IMR-90 (cell line): Measurements from ENCODE around the gene TNNI3K. TPM values are rescaled to one million over a fixed set of nuclear protein-coding genes. Genes with fewer than 3 reads are reported as not detected.

Experiments
- ATAC-seq: fragments of 200-7000 bp; cut with Tn5 transposase; 2 replicates; pipeline ENCODE4 v1.9.1; 2020; ENCODE audit warnings: low read depth, mild to moderate bottlenecking, moderate library complexity
- BruUV-seq: library from RNA; stranded (reverse); fragments of 400-500 nt; replicated peaks from 2 replicates; lab custom pipeline; 2021; lab: Mats Ljungman, UMichigan
- CTCF ChIA-PET: fragments of 300-600 bp; formaldehyde crosslinking; extraction: SDS; loops from one replicate; lab custom pipeline; 2021; ENCODE audit warnings: antibody characterized with exemption; lab: Yijun Ruan, JAX
- POLR2A ChIA-PET: fragments of 300-600 bp; sonication (Branson Sonifier 250); formaldehyde crosslinking; loops from one replicate; lab custom pipeline; 2022; ENCODE audit warnings: antibody characterized with exemption; ENCODE audit not compliant: unreplicated experiment; lab: Charles Lee
- DNase-seq: peaks from one replicate; pipeline ENCODE4 v3.0.0; 2013
- H2AFZ ChIP-seq: replicated peaks from 2 replicates; pipeline ENCODE3; 2013; ENCODE audit warnings: low read length, mild to moderate bottlenecking; ENCODE audit not compliant: poor library complexity
- H2AK5ac ChIP-seq: 2 replicates; pipeline ENCODE4 v1.6.1; 2013; ENCODE audit warnings: low read depth, low read length, inconsistent platforms
- H2AK9ac ChIP-seq: replicated peaks from 2 replicates; pipeline ENCODE3; 2013; ENCODE audit warnings: mild to moderate bottlenecking, low read depth, low read length, moderate library complexity; ENCODE audit not compliant: poor library complexity
- H2BK120ac ChIP-seq: 2 replicates; pipeline ENCODE4 v1.6.1; 2013; ENCODE audit warnings: low read depth, low read length, inconsistent platforms
- H2BK15ac ChIP-seq: 3 replicates; pipeline ENCODE4 v1.6.1; 2013; ENCODE audit warnings: low read depth, low read length, inconsistent platforms
- H2BK20ac ChIP-seq: 2 replicates; pipeline ENCODE4 v1.6.1; 2013; ENCODE audit warnings: low read depth, mild to moderate bottlenecking, inconsistent platforms, low read length, moderate library complexity
- H2BK5ac ChIP-seq: 2 replicates; pipeline ENCODE4 v1.6.1; 2013; ENCODE audit warnings: mild to moderate bottlenecking, low read depth, low read length, inconsistent platforms; ENCODE audit not compliant: poor library complexity, severe bottlenecking
- H3K14ac ChIP-seq: replicated peaks from 2 replicates; pipeline ENCODE4 v1.6.1; 2013; ENCODE audit warnings: low read depth, low read length, inconsistent platforms
- H3K18ac ChIP-seq: 2 replicates; pipeline ENCODE4 v1.6.1; 2013; ENCODE audit warnings: low read depth, low read length, control low read depth
- H3K23ac ChIP-seq: 2 replicates; pipeline ENCODE4 v1.6.1; 2013; ENCODE audit warnings: low read depth, low read length, inconsistent platforms
- H3K27ac ChIP-seq: 2 replicates; pipeline ENCODE4 v1.5.1; 2013; ENCODE audit warnings: mild to moderate bottlenecking, control low read depth, low read length; ENCODE audit not compliant: insufficient read depth
- H3K27me3 ChIP-seq: 2 replicates; pipeline ENCODE4 v1.6.1; 2013; ENCODE audit warnings: low read length; ENCODE audit not compliant: control insufficient read depth, insufficient read depth
- H3K36me3 ChIP-seq: 2 replicates; pipeline ENCODE4 v1.6.1; 2013; ENCODE audit warnings: low read length, mixed read lengths; ENCODE audit not compliant: control insufficient read depth, insufficient read depth
- H3K4ac ChIP-seq: 2 replicates; pipeline ENCODE4 v1.6.1; 2013; ENCODE audit warnings: low read depth, low read length, inconsistent platforms
- H3K4me1 ChIP-seq: 2 replicates; pipeline ENCODE4 v1.6.1; 2013; ENCODE audit warnings: low read length, mixed read lengths; ENCODE audit not compliant: control insufficient read depth, insufficient read depth
- H3K4me2 ChIP-seq: 2 replicates; pipeline ENCODE4 v1.6.1; 2013; ENCODE audit warnings: low read depth, mild to moderate bottlenecking, control low read depth, low read length, moderate library complexity
- H3K4me3 ChIP-seq: 2 replicates; pipeline ENCODE4 v1.5.1; 2013; ENCODE audit warnings: low read depth, mild to moderate bottlenecking, control low read depth, low read length, moderate library complexity; ENCODE audit not compliant: insufficient read depth
- H3K56ac ChIP-seq: 2 replicates; pipeline ENCODE4 v1.6.1; 2013; ENCODE audit warnings: low read length, inconsistent platforms; ENCODE audit not compliant: insufficient read depth; ENCODE audit errors: extremely low read depth
- H3K79me1 ChIP-seq, 2 experiments: 2 replicates each; pipeline ENCODE4 v1.6.1; 2013; ENCODE audit warnings: low read length in 2 of 2, inconsistent platforms in 1 of 2, low read depth in 1 of 2
- H3K9ac ChIP-seq: 2 replicates; pipeline ENCODE4 v1.6.1; 2013; ENCODE audit warnings: low read depth, low read length, control low read depth
- H3K9me1 ChIP-seq: 2 replicates; pipeline ENCODE4 v1.6.1; 2013; ENCODE audit warnings: low read length, inconsistent platforms; ENCODE audit not compliant: insufficient read depth
- H3K9me3 ChIP-seq: 2 replicates; pipeline ENCODE4 v1.6.1; 2013; ENCODE audit warnings: low read length; ENCODE audit not compliant: control insufficient read depth, insufficient read depth
- H4K20me1 ChIP-seq: 2 replicates; pipeline ENCODE4 v1.6.1; 2013; ENCODE audit warnings: low read length, inconsistent platforms; ENCODE audit not compliant: insufficient read depth
- H4K5ac ChIP-seq: 2 replicates; pipeline ENCODE4 v1.6.1; 2013; ENCODE audit warnings: mild to moderate bottlenecking, low read depth, low read length, control low read depth
- H4K8ac ChIP-seq, 2 experiments: 2 replicates each; pipeline ENCODE4 v1.6.1; 2013; ENCODE audit warnings: low read depth in 2 of 2, low read length in 2 of 2, control low read depth in 1 of 2, inconsistent platforms in 1 of 2
- H4K91ac ChIP-seq: 2 replicates; pipeline ENCODE4 v1.6.1; 2013; ENCODE audit warnings: low read depth, low read length, inconsistent platforms; ENCODE audit not compliant: insufficient read depth
- BHLHE40 ChIP-seq: fragments of 150-350 bp; IDR thresholded peaks from 2 replicates; pipeline ENCODE4 v1.6.1; 2016; ENCODE audit warnings: mild to moderate bottlenecking, low read depth, low read length
- CEBPB ChIP-seq: IDR thresholded peaks from 2 replicates; pipeline ENCODE4 v1.6.1; 2012; ENCODE audit warnings: low read depth, low read length, improper control_type of control experiment
- CHD1 ChIP-seq: IDR thresholded peaks from 2 replicates; pipeline ENCODE4 v1.6.1; 2012; ENCODE audit warnings: low read depth, low read length, improper control_type of control experiment
- CTCF ChIP-seq: conservative IDR thresholded peaks from 2 replicates; pipeline ENCODE4 v1.5.1; 2012; ENCODE audit warnings: mild to moderate bottlenecking, low read depth, low read length, improper control_type of control experiment
- FOS ChIP-seq: fragments of 150-350 bp; IDR thresholded peaks from 2 replicates; pipeline ENCODE4 v1.6.1; 2016; ENCODE audit warnings: low read depth, low read length
- MAFK ChIP-seq: IDR thresholded peaks from 2 replicates; pipeline ENCODE4 v1.6.1; 2012; ENCODE audit warnings: low read depth, low read length, improper control_type of control experiment
- MAZ ChIP-seq: IDR thresholded peaks from 2 replicates; pipeline ENCODE4 v1.6.1; 2012; ENCODE audit warnings: low read depth, mild to moderate bottlenecking, low read length, improper control_type of control experiment, moderate library complexity, borderline replicate concordance
- POLR2A ChIP-seq: IDR thresholded peaks from 2 replicates; pipeline ENCODE4 v1.6.1; 2012; ENCODE audit warnings: mild to moderate bottlenecking, low read depth, low read length
- RAD21 ChIP-seq: IDR thresholded peaks from 2 replicates; pipeline ENCODE4 v1.6.1; 2012; ENCODE audit warnings: low read length, improper control_type of control experiment
- RCOR1 ChIP-seq: IDR thresholded peaks from 2 replicates; pipeline ENCODE4 v1.6.1; 2012; ENCODE audit warnings: mild to moderate bottlenecking, low read length, improper control_type of control experiment; ENCODE audit not compliant: insufficient replicate concordance
- RFX5 ChIP-seq: IDR thresholded peaks from 2 replicates; pipeline ENCODE4 v1.8.0; 2012; ENCODE audit warnings: low read depth, mild to moderate bottlenecking, low read length, moderate library complexity
- SMC3 ChIP-seq: fragments of 150-350 bp; IDR thresholded peaks from 2 replicates; pipeline ENCODE4 v1.6.1; 2016; ENCODE audit warnings: low read depth, mild to moderate bottlenecking, antibody characterized with exemption, low read length, moderate library complexity
- WGBS, 2 experiments: methylation state at CpG; one replicate each; pipeline versions ENCODE4 v1.1.5 to v1.1.7; 2013; ENCODE audit warnings: missing lambda C conversion rate in 2 of 2; ENCODE audit not compliant: insufficient read length in 1 of 2; ENCODE audit errors: extremely low coverage in 2 of 2; 5-methylcytosine and 5-hydroxymethylcytosine counted together
- dilution Hi-C: fragments of 300-500 bp; cut with HindIII; formaldehyde crosslinking; loops from one replicate; pipeline ENCODE4 v1.14.3; 2018; ENCODE audit warnings: low sequenced_read_pairs; ENCODE audit not compliant: unreplicated experiment
- in situ Hi-C: fragments of 300-500 bp; cut with MboI; formaldehyde crosslinking; loops from 3 replicates; pipeline ENCODE4 v1.14.3; 2019; ENCODE audit warnings: low sequenced_read_pairs, inconsistent platforms, mixed read lengths
- intact Hi-C: fragments of 100-400 bp; cut with micrococcal nuclease; formaldehyde crosslinking; loops from 2 replicates; pipeline ENCODE4 v1.10.0; 2022
- polyA plus RNA-seq, 3 experiments: library from polyadenylated mRNA; depleted of rRNA; stranded (reverse); fragments of >200 nt; gene quantifications; 2 replicates each; pipeline ENCODE4 v1.2.3, GENCODE V29; 2012; ENCODE audit warnings: low replicate concordance in 1 of 3
- total RNA-seq: library from RNA; depleted of rRNA; stranded (reverse); fragments of >200 nt; gene quantifications from 2 replicates; pipeline ENCODE4 v1.2.3, GENCODE V29; 2012
- TF ChIP-seq, protein P1 (sequence below): fragments of 150-350 bp; IDR thresholded peaks from 2 replicates; pipeline ENCODE4 v1.6.1; 2016; ENCODE audit warnings: low read depth, mild to moderate bottlenecking, low read length, moderate library complexity, borderline replicate concordance
- TF ChIP-seq, protein P2 (sequence below): fragments of 150-350 bp; IDR thresholded peaks from 2 replicates; pipeline ENCODE4 v1.6.1; 2017; ENCODE audit warnings: mild to moderate bottlenecking, antibody characterized with exemption, low read length, low read depth

The TNNI3K gene
- total and polyA plus RNA-seq, 2 of the 4 experiments (the other 2 are of a cell fraction), result 0.90 to 1.3 TPM

GRCh38 chr1:74423471-74423870 is 188.3 kb downstream of the TNNI3K start:
- Histone ChIP-seq H2BK120ac (peak overlapping the region; percentile 94; the same call in 1 of the 2 replicates), H3K23ac (no peak overlapping the region; the same call in 1 of the 2 replicates), H3K4me1 (peaks cover 14% of the 10 kb centered on the region; the same call in 1 of the 2 replicates), H4K91ac (no peak overlapping the region), H3K4me2 (no peak overlapping the region), H3K4ac (peak overlapping the region; percentile 88; the same call in 1 of the 2 replicates), H3K14ac (no peak overlapping the region), H3K9me1 (no peaks in the 10 kb centered on the region), H3K9ac (no peak overlapping the region), H2BK5ac (peak overlapping the region; percentile 99), H2AFZ (no peak overlapping the region), H3K27me3 (no peaks in the 10 kb centered on the region), H3K36me3 (no peaks in the 10 kb centered on the region), H4K20me1 (no peaks in the 10 kb centered on the region), H2AK9ac (no peak overlapping the region), H3K27ac (peak overlapping the region; percentile 99; the same call in 1 of the 2 replicates), H4K8ac (peak overlapping the region; percentile 71 to 80; a peak in 1 of 4 replicates), H2AK5ac (no peak overlapping the region), H4K5ac (peak overlapping the region; percentile 65; the same call in 1 of the 2 replicates), H3K9me3 (no peaks in the 10 kb centered on the region), H3K56ac (no peak overlapping the region), H3K4me3 (no peak overlapping the region), H2BK20ac (no peak overlapping the region), H3K79me1 (no peaks in the 10 kb centered on the region), H3K18ac (no peak overlapping the region), H2BK15ac (no peak overlapping the region)
- no peak for TF ChIP-seq RCOR1
- TF ChIP-seq POLR2A, result no peak
- TF ChIP-seq, protein P1, sequence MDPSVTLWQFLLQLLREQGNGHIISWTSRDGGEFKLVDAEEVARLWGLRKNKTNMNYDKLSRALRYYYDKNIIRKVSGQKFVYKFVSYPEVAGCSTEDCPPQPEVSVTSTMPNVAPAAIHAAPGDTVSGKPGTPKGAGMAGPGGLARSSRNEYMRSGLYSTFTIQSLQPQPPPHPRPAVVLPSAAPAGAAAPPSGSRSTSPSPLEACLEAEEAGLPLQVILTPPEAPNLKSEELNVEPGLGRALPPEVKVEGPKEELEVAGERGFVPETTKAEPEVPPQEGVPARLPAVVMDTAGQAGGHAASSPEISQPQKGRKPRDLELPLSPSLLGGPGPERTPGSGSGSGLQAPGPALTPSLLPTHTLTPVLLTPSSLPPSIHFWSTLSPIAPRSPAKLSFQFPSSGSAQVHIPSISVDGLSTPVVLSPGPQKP, result no peak
- TF ChIP-seq CHD1, result no peak
- no peak for TF ChIP-seq CTCF
- TF ChIP-seq BHLHE40, result no peak
- TF ChIP-seq CEBPB, result peak; percentile 93
- TF ChIP-seq, protein P2, sequence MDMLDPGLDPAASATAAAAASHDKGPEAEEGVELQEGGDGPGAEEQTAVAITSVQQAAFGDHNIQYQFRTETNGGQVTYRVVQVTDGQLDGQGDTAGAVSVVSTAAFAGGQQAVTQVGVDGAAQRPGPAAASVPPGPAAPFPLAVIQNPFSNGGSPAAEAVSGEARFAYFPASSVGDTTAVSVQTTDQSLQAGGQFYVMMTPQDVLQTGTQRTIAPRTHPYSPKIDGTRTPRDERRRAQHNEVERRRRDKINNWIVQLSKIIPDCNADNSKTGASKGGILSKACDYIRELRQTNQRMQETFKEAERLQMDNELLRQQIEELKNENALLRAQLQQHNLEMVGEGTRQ, result no peak
- no peak for TF ChIP-seq MAFK
- TF ChIP-seq RFX5, result no peak
- TF ChIP-seq SMC3, result no peak
- 0 out of 2 replicates have a peak, but pooled peaks have one; percentile 28 for TF ChIP-seq FOS
- TF ChIP-seq MAZ, result no peak
- no peak for TF ChIP-seq RAD21
- dilution Hi-C loops, result no loop called here
- intact Hi-C loops, result no loop called here
- ChIA-PET POLR2A (no interaction called here), CTCF (no interaction called here)
- DNase-seq (peak; percentile 79), ATAC-seq (peak; percentile 37)
- BruUV-seq, result no TSS peak
- in situ Hi-C loops, result no loop called here
- WGBS, 2 experiments, result no CpG with 5 or more reads among the region's 2 CpGs
